ENCODE measurements around the gene ABCG4. TPM values are rescaled to one million over a fixed set of nuclear protein-coding genes. Genes with fewer than 3 reads are reported as not detected.

The ABCG4 gene
- total RNA-seq, 1 donor, result 0.10 TPM

Other genes starting within 250 kb of the ABCG4 start
- 41.9 TPM for gene BCL9L, start 223.1 kb upstream of the ABCG4 start, total RNA-seq
- not detected for gene UPK2, start 192.8 kb upstream of the ABCG4 start, total RNA-seq
- not detected for gene FOXR1, start 177.3 kb upstream of the ABCG4 start, total RNA-seq
- 75.5 TPM for gene CENATAC, start 150.9 kb upstream of the ABCG4 start, total RNA-seq
- gene RPS25, start 130.7 kb upstream of the ABCG4 start, total RNA-seq, result 4,016 TPM
- gene TRAPPC4, start 130.3 kb upstream of the ABCG4 start, total RNA-seq, result 54.5 TPM
- gene SLC37A4, start 118.2 kb upstream of the ABCG4 start, total RNA-seq, result 2.4 TPM
- 38.9 TPM for gene HYOU1, start 91.8 kb upstream of the ABCG4 start, total RNA-seq
- gene VPS11, start 81.2 kb upstream of the ABCG4 start, total RNA-seq, result 34.7 TPM
- 2.7 TPM for gene HMBS, start 64.2 kb upstream of the ABCG4 start, total RNA-seq
- 6.7 TPM for gene DPAGT1, start 47.2 kb upstream of the ABCG4 start, total RNA-seq
- 7.5 TPM for gene C2CD2L, start 41.7 kb upstream of the ABCG4 start, total RNA-seq
- 9.1 TPM for gene HINFP, start 27.5 kb upstream of the ABCG4 start, total RNA-seq
- 4.7 TPM for gene NLRX1, start 19.7 kb downstream of the ABCG4 start, total RNA-seq
- gene NHERF4, start 36.4 kb downstream of the ABCG4 start, total RNA-seq, result not detected
- 16.0 TPM for gene CBL, start 57.3 kb downstream of the ABCG4 start, total RNA-seq
- 2.6 TPM for gene MCAM, start 168.1 kb downstream of the ABCG4 start, total RNA-seq
- gene RNF26, start 185.5 kb downstream of the ABCG4 start, total RNA-seq, result 6.2 TPM
- not detected for gene C1QTNF5, start 191.8 kb downstream of the ABCG4 start, total RNA-seq
- gene MFRP, start 197.7 kb downstream of the ABCG4 start, total RNA-seq, result not detected
- gene USP2, start 232.6 kb downstream of the ABCG4 start, total RNA-seq, result under 0.01 TPM